ENCODE data around the gene CUL2. TPM values are rescaled to one million over a fixed set of nuclear protein-coding genes. Genes with fewer than 3 reads are reported as not detected.

Gene CUL2
- 10 to 100 TPM; 35.3 to 36.9 TPM for total RNA-seq

DNA sequence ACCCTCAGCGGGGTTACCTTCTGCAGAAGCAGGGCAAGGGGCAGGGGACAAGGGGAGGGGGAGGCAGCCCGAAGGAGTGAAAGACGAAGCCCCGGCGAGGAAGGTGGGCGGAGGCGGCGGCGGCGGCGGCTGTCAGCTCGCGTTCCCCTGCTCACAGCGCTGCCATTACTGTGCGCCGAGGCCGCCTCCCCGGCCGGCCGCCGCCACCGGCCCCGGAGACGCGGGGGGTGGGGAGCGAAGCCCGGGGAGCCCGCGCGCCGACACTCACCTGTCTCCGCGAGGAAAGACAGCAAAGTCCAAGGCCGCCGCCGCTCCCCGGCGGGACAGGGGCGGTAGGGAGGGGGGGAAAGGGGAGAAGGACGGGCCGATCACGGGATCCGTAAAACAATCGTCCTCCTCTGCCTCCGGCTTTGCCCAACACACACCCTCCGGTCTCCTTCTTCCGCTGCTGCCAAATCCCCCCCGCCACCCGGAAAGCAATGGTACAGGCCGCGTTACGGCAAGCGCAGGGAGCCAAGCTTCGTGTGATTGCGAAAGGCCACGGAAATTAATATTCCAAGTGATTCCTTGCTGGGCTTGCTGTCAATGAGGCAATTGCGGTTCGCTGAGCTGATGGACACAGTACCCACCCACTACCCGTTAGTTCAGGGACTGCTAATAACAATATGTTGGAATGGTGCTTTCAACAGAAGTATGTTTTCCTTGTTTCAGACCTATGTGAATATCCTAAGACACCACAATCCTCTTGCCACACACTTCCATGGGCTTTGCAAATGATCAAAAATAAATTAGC lies at the start of gene CUL2:
Gene CUL2 (minus strand): TSS at position 180 of the 793 bp plus-strand sequence. CDS start 19,024 bp downstream, outside the sequence.
- H3K36me3 Mint-ChIP-seq (ENCODE audit: low read depth): peaks cover 8% of the 10 kb centered on the region
- CTCF ChIA-PET: interaction anchor here (1.1 to 2.3 kb wide), 4 partner anchors 36 to 105 kb away, joined by 3 to 11 read pairs (median 6); no protein-coding TSS in a partner anchor
- H3K9me3 Mint-ChIP-seq: peaks cover 2% of the 10 kb centered on the region
- H3K4me3 Mint-ChIP-seq: peak within 1 kb of the TSS; percentile 90
- intact Hi-C loops (cut with micrococcal nuclease): loop anchor here (1.0 to 10.0 kb wide), 7 partner anchors 36 to 426 kb away; partner anchors contain the start of gene CREM
- DNase-seq: peak; percentile 94
- H3K27me3 Mint-ChIP-seq (ENCODE audit: low read depth): no peaks in the 10 kb centered on the region
- peak within 1 kb of the TSS; percentile 92 for H3K27ac Mint-ChIP-seq
- H3K4me1 Mint-ChIP-seq (ENCODE audit: low read depth): peaks cover 45% of the 10 kb centered on the region

DNA sequence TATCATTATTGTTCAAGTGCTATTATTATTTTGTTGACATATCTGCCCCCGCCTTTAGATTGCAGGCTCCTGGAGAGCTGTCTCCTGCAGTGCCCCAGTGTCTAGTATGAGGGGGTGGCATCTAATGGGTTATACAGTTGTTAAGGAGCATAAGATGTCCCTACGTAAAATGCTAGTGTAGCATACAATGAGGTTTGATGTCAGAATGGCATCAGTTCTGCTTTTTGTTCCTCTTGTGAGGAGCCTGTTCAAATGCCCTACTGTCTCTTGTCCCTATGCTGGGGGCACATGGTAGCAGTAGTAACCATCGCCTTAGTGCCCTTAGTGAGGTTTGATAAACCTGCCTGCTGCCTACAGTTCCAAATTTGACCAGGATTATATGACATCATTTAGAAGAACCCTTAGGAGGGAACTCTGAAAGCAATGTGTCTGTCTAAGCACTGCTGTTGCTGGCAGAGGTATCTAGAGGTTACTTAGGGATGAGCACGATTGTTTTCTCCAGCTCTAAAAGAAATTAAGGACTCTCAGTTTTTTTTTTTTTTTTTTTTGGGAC lies 46.2 kb upstream of the CUL2 start:
- CTCF ChIA-PET: interaction anchor here (0.5 to 0.7 kb wide), 2 partner anchors 107 to 231 kb away, joined by 3 read pairs; no protein-coding TSS in a partner anchor
- Mint-ChIP-seq H3K27me3 (ENCODE audit: low read depth) (no peaks in the 10 kb centered on the region), H3K4me1 (ENCODE audit: low read depth) (peaks cover 36% of the 10 kb centered on the region), H3K9me3 (no peaks in the 10 kb centered on the region), H3K27ac (peak overlapping the region; percentile 13), H3K4me3 (no peak overlapping the region), H3K36me3 (ENCODE audit: low read depth) (peaks cover 3% of the 10 kb centered on the region)
- intact Hi-C loops (cut with micrococcal nuclease): no loop called here
- no peak for DNase-seq

DNA sequence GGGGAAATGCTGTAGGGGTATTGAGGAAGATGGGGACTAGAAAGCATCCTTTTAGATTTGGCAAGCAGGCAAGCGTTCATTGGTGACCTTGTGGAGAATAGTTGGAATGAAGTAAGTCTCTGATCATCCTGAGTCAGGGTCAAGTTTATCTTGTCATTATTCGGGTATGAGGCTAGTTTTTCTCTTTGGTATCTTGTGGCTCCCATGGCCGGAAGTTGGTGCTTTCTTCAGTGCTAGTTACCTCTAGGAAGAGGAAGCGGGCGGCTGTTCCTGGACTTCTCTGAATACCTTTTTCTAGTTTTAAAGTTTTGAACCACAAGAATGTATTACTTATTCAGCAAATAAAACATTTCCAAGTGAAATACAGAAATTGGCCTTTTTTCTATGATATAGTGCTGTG lies 45.7 kb upstream of the CUL2 start:
- no peak overlapping the region for H3K27ac Mint-ChIP-seq
- H3K27me3 Mint-ChIP-seq (ENCODE audit: low read depth): no peaks in the 10 kb centered on the region
- CTCF ChIA-PET: interaction anchor here (1.4 kb wide), 1 partner anchor 60 kb away, joined by 6 read pairs; no protein-coding TSS in a partner anchor
- intact Hi-C loops (cut with micrococcal nuclease): no loop called here
- peak overlapping the region; percentile 11 for H3K4me3 Mint-ChIP-seq
- DNase-seq: peak; percentile 40
- no peaks in the 10 kb centered on the region for H3K9me3 Mint-ChIP-seq
- H3K36me3 Mint-ChIP-seq (ENCODE audit: low read depth): peaks cover 3% of the 10 kb centered on the region
- H3K4me1 Mint-ChIP-seq (ENCODE audit: low read depth): peaks cover 40% of the 10 kb centered on the region

DNA sequence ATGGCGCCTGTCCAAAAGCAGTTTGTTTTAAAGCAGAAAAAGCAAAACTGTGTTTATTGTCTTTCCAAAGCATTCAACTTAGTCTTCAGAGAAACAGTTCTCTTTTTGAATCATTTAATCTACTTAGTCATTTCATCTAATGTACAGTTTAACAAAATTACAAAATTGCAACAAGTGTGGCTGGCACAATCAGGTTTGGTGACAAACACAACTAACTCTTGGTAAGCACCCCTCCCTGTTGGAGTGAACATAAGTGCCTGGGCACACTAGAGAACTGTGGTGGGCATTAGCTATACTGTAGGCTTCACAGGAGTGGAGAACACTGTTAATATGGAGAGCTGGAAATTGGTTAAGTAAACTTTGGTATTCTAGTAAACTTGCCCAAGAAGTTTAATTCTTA lies 43.4 kb upstream of the CUL2 start:
- no peaks in the 10 kb centered on the region for H3K27me3 Mint-ChIP-seq (ENCODE audit: low read depth)
- peak overlapping the region; percentile 18 for H3K4me3 Mint-ChIP-seq
- H3K9me3 Mint-ChIP-seq: no peaks in the 10 kb centered on the region
- intact Hi-C loops (cut with micrococcal nuclease): no loop called here
- H3K27ac Mint-ChIP-seq: peak overlapping the region; percentile 80
- peaks cover 58% of the 10 kb centered on the region for H3K4me1 Mint-ChIP-seq (ENCODE audit: low read depth)
- DNase-seq: peak; percentile 26
- CTCF ChIA-PET: interaction anchor here (0.8 to 3.2 kb wide), 4 partner anchors 9 to 62 kb away, joined by 3 to 18 read pairs (median 4); partner anchors contain the start of gene CUL2
- peaks cover 9% of the 10 kb centered on the region for H3K36me3 Mint-ChIP-seq (ENCODE audit: low read depth)

DNA sequence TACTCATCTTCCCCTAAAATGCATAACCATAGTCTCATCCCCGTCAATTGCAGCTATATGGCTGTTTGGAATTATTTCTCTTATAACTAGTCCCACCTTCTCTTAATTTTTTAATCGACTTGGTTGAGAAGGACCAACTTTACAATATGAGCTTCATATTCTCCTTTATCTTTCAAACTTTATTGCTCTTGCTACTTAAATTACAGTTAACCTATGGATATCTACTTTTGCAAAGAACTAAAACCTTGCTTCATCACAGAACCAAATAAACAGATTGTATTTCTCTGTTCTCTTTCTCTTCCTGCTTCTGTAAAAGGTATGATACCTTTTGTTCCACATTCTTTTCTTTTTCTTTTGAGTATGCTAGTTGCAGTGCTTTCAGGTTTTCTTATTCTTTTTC lies 42.6 kb upstream of the CUL2 start:
- Mint-ChIP-seq H3K4me3 (peak overlapping the region; percentile 65), H3K27me3 (ENCODE audit: low read depth) (no peaks in the 10 kb centered on the region), H3K9me3 (no peaks in the 10 kb centered on the region), H3K4me1 (ENCODE audit: low read depth) (peaks cover 62% of the 10 kb centered on the region), H3K36me3 (ENCODE audit: low read depth) (peaks cover 16% of the 10 kb centered on the region), H3K27ac (peak overlapping the region; percentile 80)
- DNase-seq: no peak
- CTCF ChIA-PET: interaction anchor here (1.1 to 3.2 kb wide), 5 partner anchors 10 to 87 kb away, joined by 3 to 18 read pairs (median 5); no protein-coding TSS in a partner anchor
- intact Hi-C loops (cut with micrococcal nuclease): loop anchor here (1.0 kb wide), 2 partner anchors 17 to 63 kb away; no protein-coding TSS in a partner anchor

DNA sequence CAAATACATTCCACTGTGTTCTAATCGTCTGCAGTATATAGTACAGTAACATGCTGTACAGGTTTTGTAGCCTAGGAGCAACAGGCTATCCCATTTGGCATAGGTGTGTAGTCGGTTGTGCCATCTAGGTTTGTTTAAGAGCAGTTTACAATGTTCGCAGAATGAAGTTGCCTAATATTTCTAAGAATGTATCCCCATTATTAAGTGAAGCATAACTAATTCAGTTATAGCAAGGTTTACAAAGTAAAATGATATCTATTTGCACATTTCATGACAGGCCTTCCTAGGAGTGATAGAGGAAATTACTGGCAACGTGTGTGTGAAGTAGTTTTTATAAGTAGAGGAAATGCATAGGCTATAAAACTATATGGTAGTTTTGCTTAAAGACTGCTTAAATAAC lies 40.5 kb upstream of the CUL2 start:
- Mint-ChIP-seq H3K27me3 (ENCODE audit: low read depth) (no peaks in the 10 kb centered on the region), H3K4me1 (ENCODE audit: low read depth) (peaks cover 54% of the 10 kb centered on the region), H3K9me3 (no peaks in the 10 kb centered on the region), H3K27ac (no peak overlapping the region), H3K4me3 (peak overlapping the region; percentile 6), H3K36me3 (ENCODE audit: low read depth) (peaks cover 19% of the 10 kb centered on the region)
- DNase-seq: no peak
- CTCF ChIA-PET: interaction anchor here (2.0 kb wide), 1 partner anchor 65 kb away, joined by 14 read pairs; no protein-coding TSS in a partner anchor
- intact Hi-C loops (cut with micrococcal nuclease): no loop called here

DNA sequence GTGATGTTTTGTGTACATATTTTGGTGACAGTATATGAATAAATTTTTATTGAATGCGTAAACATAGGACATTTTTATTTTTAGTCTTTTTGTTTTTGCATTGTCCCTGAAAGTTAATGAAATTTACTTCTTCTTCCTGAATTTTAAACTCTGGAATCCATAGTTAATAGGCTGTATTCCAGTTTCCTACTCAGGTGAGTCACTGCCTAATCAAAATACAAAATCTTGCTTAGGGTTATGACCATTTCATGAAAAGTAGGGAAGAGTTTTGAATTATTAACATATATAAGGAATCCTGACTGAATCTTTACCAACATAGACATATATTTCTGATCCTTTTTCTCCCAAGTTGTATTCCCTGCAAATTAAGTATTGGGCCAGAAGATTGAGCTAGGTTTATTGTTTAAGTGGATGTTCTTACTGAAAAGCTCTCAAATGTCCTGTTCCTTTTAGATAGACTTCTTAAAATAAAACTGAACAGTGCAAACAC lies 39.1 kb upstream of the CUL2 start:
- H3K4me3 Mint-ChIP-seq: peak overlapping the region; percentile 81
- DNase-seq: no peak
- peak overlapping the region; percentile 95 for H3K27ac Mint-ChIP-seq
- H3K36me3 Mint-ChIP-seq (ENCODE audit: low read depth): peaks cover 18% of the 10 kb centered on the region
- no peaks in the 10 kb centered on the region for H3K9me3 Mint-ChIP-seq
- CTCF ChIA-PET: interaction anchor here (1.3 to 2.0 kb wide), 2 partner anchors 67 to 88 kb away, joined by 5 to 14 read pairs; no protein-coding TSS in a partner anchor
- no peaks in the 10 kb centered on the region for H3K27me3 Mint-ChIP-seq (ENCODE audit: low read depth)
- intact Hi-C loops (cut with micrococcal nuclease): loop anchor here (5.0 kb wide), 1 partner anchor 1992 kb away; no protein-coding TSS in a partner anchor
- H3K4me1 Mint-ChIP-seq (ENCODE audit: low read depth): peaks cover 60% of the 10 kb centered on the region

DNA sequence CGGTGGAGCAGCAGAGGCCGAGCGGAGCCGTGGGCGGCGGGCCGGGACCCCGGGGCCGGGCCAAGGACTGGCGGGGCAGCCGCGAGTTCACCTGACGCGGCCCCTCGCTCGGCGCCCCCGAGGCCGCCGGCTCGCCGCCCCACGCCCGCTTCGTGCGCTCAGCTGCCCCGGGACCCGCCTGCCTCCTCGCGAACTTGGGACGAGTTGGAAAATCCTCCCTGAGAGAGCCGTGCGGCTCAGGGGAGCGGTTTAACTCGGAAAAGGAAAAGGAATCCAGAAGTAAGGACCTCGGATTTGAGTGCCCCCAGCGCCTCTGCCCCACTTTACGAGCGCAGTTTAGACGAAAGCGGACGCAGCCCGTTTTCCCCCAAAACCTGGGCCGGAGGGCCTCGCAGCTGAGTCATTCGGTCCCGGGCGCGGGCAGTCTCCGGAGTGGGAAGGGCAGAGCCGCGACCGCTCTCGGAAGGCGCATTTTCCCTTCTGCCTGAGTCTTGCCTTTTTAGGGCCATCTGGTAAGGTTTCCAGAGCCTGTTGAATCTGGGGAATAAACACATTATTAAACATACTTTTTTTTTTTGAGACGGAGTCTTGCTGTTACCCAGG lies 37.2 kb upstream of the CUL2 start:
- Mint-ChIP-seq H3K4me3 (peak overlapping the region; percentile 81), H3K4me1 (ENCODE audit: low read depth) (peaks cover 54% of the 10 kb centered on the region), H3K36me3 (ENCODE audit: low read depth) (peaks cover 18% of the 10 kb centered on the region), H3K9me3 (no peaks in the 10 kb centered on the region), H3K27me3 (ENCODE audit: low read depth) (no peaks in the 10 kb centered on the region), H3K27ac (peak overlapping the region; percentile 95)
- CTCF ChIA-PET: interaction anchor here (1.1 to 11.0 kb wide), 6 partner anchors 22 to 99 kb away, joined by 3 to 223 read pairs (median 5); no protein-coding TSS in a partner anchor
- intact Hi-C loops (cut with micrococcal nuclease): loop anchor here (1.0 to 5.0 kb wide), 7 partner anchors 22 to 1990 kb away; partner anchors contain the start of gene FZD8
- DNase-seq: peak; percentile 59

DNA sequence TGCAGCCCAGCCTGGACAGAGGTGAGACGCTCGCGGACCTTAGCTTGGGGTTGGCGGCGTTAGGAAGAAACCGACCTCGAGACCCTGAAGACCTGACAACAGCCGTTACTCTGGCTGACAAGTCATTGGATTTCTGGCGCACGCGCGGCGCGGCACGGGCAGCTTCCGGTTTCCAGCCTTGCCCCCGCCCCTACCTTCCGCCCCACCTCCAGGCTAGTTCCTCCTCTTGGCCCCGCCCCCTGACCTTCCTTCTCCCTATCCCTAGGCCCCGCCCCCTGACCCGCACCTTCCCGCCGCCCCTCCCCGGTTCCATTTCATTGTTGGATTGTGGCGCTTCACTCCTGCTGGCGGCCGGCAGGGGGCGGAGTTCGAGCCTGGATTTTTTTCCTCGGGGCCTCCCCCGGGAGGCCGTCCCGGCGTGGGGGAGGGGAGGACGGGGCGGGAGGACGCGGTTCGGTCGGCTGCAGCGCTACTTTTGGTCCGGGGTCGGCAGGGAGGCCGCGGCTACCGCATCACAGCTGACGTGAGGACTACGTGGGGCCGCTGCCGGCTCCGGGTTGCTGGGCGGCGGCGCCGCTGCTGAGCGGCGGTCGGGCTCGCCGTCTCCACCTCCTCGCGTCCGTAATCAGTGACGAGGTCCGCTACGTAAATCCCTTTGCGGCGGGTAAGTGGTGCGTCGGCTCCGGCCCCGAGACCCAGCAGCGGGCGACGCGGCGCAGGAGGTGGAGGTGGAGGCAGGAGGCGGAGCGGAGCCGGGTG lies 36.6 kb upstream of the CUL2 start, which contains the start of gene CREM:
Gene CREM (plus strand): TSS at position 317 of the 759 bp plus-strand sequence. CDS start 10,990 bp downstream, outside the sequence.
- Mint-ChIP-seq H3K4me3 (peak within 1 kb of the TSS; percentile 81), H3K27ac (peak within 1 kb of the TSS; percentile 95), H3K27me3 (ENCODE audit: low read depth) (no peaks in the 10 kb centered on the region), H3K4me1 (ENCODE audit: low read depth) (peaks cover 48% of the 10 kb centered on the region), H3K9me3 (no peaks in the 10 kb centered on the region), H3K36me3 (ENCODE audit: low read depth) (peaks cover 18% of the 10 kb centered on the region)
- DNase-seq: peak; percentile 100
- CTCF ChIA-PET: interaction anchor here (0.6 to 11.0 kb wide), 16 partner anchors 15 to 436 kb away, joined by 3 to 223 read pairs (median 3); partner anchors contain the start of gene CUL2
- intact Hi-C loops (cut with micrococcal nuclease): loop anchor here (1.0 to 5.0 kb wide), 11 partner anchors 23 to 1989 kb away; partner anchors contain the start of genes CCNY, CUL2 and FZD8

DNA sequence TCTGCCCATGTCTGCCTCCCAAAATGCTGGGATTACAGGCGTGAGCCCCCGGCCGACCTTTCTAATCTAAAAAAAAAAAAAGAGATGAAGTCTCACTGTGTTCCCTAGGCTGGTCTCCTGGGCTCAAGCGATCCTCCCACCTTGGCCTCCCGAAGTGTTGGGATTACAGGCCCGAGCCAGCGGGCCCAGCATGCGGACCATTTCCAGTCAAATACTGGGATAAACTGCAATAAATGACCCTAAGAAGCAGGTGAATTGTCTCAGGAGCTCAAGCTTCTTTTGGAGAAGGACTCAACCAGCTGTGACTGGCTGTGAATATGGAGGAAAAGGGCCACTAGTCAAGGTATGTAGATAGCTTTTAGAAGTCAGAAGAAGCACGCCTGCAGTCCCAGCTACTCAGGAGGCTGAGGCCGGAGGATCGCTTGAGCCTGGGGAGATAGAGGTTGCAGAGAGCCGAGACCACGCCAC lies 36.0 kb upstream of the CUL2 start:
- peak overlapping the region; percentile 81 for H3K4me3 Mint-ChIP-seq
- H3K27ac Mint-ChIP-seq: peak overlapping the region; percentile 90
- DNase-seq: no peak
- H3K9me3 Mint-ChIP-seq: no peaks in the 10 kb centered on the region
- H3K4me1 Mint-ChIP-seq (ENCODE audit: low read depth): peaks cover 45% of the 10 kb centered on the region
- H3K27me3 Mint-ChIP-seq (ENCODE audit: low read depth): no peaks in the 10 kb centered on the region
- intact Hi-C loops (cut with micrococcal nuclease): loop anchor here (1.0 to 5.0 kb wide), 8 partner anchors 36 to 1989 kb away; partner anchors contain the start of genes CCNY and CUL2
- CTCF ChIA-PET: interaction anchor here (0.6 to 11.0 kb wide), 16 partner anchors 14 to 437 kb away, joined by 3 to 223 read pairs (median 3); partner anchors contain the start of gene CUL2
- H3K36me3 Mint-ChIP-seq (ENCODE audit: low read depth): peaks cover 18% of the 10 kb centered on the region

DNA sequence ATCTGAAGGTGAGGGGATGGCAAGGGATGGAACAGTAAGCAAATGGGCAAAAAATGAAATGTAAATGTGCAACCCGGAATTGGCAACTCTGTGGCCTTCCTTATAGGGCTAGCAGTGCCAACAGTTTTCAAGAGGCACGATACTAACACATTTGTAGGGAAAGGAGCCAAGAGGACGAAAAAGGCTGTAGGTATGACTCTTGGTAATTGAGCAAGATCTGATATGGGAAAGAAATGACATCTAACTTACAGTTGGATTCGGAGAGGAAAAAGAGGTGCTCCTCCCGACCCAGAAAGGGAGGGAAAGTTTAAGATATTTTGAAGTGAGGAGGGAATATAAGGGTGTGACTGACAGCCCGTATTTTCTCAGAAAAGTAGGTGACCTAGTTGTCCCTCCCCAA lies 34.4 kb upstream of the CUL2 start:
- H3K27ac Mint-ChIP-seq: no peak overlapping the region
- CTCF ChIA-PET: interaction anchor here (1.1 to 11.0 kb wide), 3 partner anchors 29 to 92 kb away, joined by 3 to 223 read pairs (median 124); no protein-coding TSS in a partner anchor
- peaks cover 16% of the 10 kb centered on the region for H3K36me3 Mint-ChIP-seq (ENCODE audit: low read depth)
- no peak for DNase-seq
- intact Hi-C loops (cut with micrococcal nuclease): no loop called here
- H3K27me3 Mint-ChIP-seq (ENCODE audit: low read depth): no peaks in the 10 kb centered on the region
- H3K4me1 Mint-ChIP-seq (ENCODE audit: low read depth): peaks cover 32% of the 10 kb centered on the region
- H3K9me3 Mint-ChIP-seq: no peaks in the 10 kb centered on the region
- H3K4me3 Mint-ChIP-seq: no peak overlapping the region
